Rectal smooth muscle tissue (tissue), 1 donor: ENCODE data around the gene SLC18A3.

Source experiments
- H3K27ac ChIP-seq: one replicate; pipeline ENCODE4 v1.7.0; 2013; ENCODE audit warnings: low read depth, low read length, inconsistent platforms
- H3K27me3 ChIP-seq: one replicate; pipeline ENCODE4 v1.7.0; 2013; ENCODE audit warnings: low read length; ENCODE audit not compliant: control insufficient read depth, insufficient read depth
- H3K36me3 ChIP-seq: one replicate; pipeline ENCODE4 v1.7.0; 2013; ENCODE audit warnings: low read length; ENCODE audit not compliant: control insufficient read depth, insufficient read depth
- H3K4me1 ChIP-seq: one replicate; pipeline ENCODE4 v1.7.0; 2013; ENCODE audit warnings: low read length; ENCODE audit not compliant: control insufficient read depth, insufficient read depth
- H3K4me3 ChIP-seq: one replicate; pipeline ENCODE4 v1.7.0; 2013; ENCODE audit warnings: low read length
- H3K9ac ChIP-seq: one replicate; pipeline ENCODE4 v1.7.0; 2013; ENCODE audit warnings: low read length

Gene SLC18A3

GRCh38 chr10:49610114-49610457 is at the start of gene SLC18A3:
Gene SLC18A3 (plus strand): TSS chr10:49610310. CDS start chr10:49610741, 431 bp downstream.
- Histone ChIP-seq H3K27ac (no peak within 1 kb of the TSS), H3K27me3 (peaks cover 32% of the 10 kb centered on the region), H3K9ac (no peak within 1 kb of the TSS), H3K4me1 (no peaks in the 10 kb centered on the region), H3K36me3 (no peaks in the 10 kb centered on the region), H3K4me3 (no peak within 1 kb of the TSS)

DNA sequence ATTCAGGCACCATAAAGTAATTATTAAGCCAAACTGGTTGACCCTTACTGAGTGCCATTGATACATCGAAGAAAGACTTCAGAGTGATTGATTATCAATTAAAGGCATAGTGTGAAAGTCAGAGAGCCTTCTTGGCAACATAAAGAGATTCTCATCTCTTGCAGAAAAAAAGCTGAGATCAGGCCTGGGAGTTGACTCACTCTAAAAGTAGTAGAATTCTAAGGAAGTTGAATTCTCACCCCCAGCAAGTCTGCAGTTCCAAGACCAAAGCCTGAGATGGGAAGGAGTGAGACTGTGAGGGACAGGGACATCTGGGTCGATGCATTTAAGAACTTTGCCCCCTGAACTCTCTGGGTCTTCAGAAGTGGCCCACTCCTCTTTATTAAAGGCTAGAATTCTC is 49.6 kb upstream of the SLC18A3 start:
- H3K4me1 ChIP-seq, result no peaks in the 10 kb centered on the region
- H3K27ac ChIP-seq, result no peak overlapping the region
- H3K27me3 ChIP-seq, result peaks cover 3% of the 10 kb centered on the region
- H3K9ac ChIP-seq, result no peak overlapping the region
- H3K36me3 ChIP-seq, result no peaks in the 10 kb centered on the region
- no peak overlapping the region for H3K4me3 ChIP-seq

- no peaks in the 10 kb centered on the region for H3K27me3 ChIP-seq
- no peaks in the 10 kb centered on the region for H3K4me1 ChIP-seq
- H3K9ac ChIP-seq, result no peak overlapping the region
- no peak overlapping the region for H3K4me3 ChIP-seq
- no peak overlapping the region for H3K27ac ChIP-seq
- H3K36me3 ChIP-seq, result no peaks in the 10 kb centered on the region
These were observed 47.2 kb upstream of the SLC18A3 start for GRCh38 chr10:49562893-49563292.

GRCh38 chr10:49564461-49565009 is 45.6 kb upstream of the SLC18A3 start:
- no peak overlapping the region for H3K27ac ChIP-seq
- H3K4me3 ChIP-seq, result no peak overlapping the region
- no peaks in the 10 kb centered on the region for H3K27me3 ChIP-seq
- no peaks in the 10 kb centered on the region for H3K4me1 ChIP-seq
- H3K9ac ChIP-seq, result no peak overlapping the region
- no peaks in the 10 kb centered on the region for H3K36me3 ChIP-seq

DNA sequence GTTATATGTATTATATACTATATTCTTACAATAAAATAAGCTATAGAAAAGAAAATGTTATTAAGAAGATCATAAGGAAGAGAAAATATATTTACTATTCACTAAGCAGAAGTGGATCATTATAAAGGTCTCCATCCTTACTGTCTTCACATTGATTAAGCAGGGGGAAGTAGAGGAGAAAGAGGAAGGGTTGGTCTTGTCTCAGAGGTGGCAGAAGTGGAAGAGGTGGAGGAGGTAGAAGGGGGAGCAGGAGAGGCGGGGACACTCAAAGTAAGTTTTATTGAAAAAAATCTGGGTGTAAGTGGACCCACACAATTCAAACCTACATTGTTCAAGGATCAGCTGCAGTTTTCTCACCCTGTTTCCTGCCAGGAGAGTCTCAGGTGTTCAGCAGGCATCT is 42.3 kb upstream of the SLC18A3 start:
- Histone ChIP-seq H3K9ac (no peak overlapping the region), H3K4me1 (no peaks in the 10 kb centered on the region), H3K27me3 (no peaks in the 10 kb centered on the region), H3K27ac (no peak overlapping the region), H3K4me3 (no peak overlapping the region), H3K36me3 (no peaks in the 10 kb centered on the region)

DNA sequence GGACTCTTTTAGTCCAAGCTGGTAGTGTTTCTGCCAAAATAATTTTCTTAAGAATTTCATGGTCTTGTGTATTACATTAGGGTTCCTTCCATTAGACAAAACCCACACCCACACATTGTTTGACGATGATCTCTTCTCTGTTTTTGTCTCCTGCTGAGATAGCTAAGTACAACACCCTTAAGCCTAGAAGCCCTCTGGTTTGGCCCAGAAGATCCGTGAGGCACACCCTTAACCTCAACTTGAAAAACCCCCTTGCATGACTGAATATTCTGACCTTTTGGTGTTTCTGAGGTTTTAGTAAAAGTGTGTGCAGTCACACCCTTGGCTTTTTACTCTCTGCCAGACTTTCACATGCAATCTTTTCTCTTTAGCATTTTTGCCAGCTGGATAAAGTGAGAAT is 41.9 kb upstream of the SLC18A3 start:
- Histone ChIP-seq H3K27ac (no peak overlapping the region), H3K36me3 (no peaks in the 10 kb centered on the region), H3K4me1 (no peaks in the 10 kb centered on the region), H3K4me3 (no peak overlapping the region), H3K9ac (no peak overlapping the region), H3K27me3 (no peaks in the 10 kb centered on the region)

DNA sequence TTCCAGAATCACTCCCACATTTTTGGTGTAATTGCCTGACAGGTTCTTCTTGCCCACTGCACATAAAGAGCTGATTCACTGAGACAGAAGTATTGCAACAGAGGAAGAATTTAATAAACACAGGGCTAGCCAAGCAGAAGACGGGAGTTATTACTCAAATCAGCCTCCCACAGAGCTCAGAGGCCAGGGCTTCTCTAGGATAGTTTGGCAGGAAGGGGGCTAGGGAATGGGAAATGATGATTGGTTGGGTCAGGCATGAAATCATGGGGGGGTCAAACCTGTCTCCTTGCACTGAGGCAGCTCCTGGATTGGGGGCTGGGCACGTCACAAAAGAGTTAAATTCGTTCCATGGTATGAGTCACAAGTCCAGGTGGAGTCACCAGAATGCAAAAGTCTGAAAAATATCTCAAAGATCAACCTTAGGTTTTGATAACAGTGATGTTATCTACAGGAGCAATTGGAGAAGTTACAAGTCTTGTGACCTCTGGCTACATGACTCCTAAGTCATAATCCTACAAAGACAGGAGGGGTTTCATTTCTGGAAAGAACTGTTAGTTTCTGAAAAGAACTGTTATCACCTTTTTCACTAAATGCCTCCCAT is 41.0 kb upstream of the SLC18A3 start:
- Histone ChIP-seq H3K4me1 (no peaks in the 10 kb centered on the region), H3K4me3 (no peak overlapping the region), H3K27me3 (no peaks in the 10 kb centered on the region), H3K9ac (no peak overlapping the region), H3K27ac (no peak overlapping the region), H3K36me3 (no peaks in the 10 kb centered on the region)

DNA sequence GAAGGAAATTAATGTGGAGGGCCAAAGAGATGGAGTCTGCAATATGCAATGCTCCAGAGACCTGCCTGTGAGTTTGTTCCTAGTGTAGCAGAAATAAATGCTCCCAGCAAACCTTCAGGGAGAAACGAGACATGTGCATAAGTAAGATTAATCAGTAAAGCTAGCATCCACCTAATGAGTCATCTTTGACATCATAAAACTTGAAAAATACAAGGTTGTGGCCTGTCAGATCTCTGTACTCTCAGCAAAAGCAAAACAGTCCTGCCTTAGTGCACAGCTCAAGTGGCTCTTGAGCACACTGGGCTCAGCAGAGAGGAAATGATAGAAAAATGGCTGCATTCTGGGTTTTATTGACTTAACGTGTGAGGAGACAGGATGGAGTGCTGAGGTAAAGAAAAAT is 38.7 kb upstream of the SLC18A3 start:
- Histone ChIP-seq H3K36me3 (no peaks in the 10 kb centered on the region), H3K9ac (no peak overlapping the region), H3K4me1 (no peaks in the 10 kb centered on the region), H3K27ac (no peak overlapping the region), H3K27me3 (no peaks in the 10 kb centered on the region), H3K4me3 (no peak overlapping the region)

DNA sequence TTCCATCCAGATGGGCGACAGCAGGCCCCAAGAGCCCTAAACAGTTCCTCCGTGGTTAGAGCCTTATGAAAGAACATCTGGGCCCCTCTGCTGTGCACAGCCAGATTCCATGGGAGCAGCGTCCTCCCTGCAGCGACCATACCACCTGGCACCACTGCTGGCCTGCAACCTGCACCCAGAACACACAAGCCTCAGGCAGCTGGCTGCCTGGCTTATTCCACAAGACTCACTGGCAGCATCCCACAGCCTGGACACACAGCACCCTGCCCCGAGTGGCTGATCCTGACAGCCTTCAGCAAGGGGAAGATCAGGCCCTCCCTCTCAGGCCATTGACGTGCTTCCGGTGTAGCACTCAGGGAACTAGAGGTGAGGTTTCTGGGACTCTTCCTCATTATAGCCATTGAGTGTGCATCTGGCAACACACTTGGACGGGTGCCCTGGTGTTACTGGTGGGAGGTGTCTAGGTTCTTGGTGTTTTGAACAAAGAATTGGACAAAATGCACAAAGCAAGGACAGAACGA is 37.5 kb upstream of the SLC18A3 start:
- Histone ChIP-seq H3K4me3 (no peak overlapping the region), H3K36me3 (no peaks in the 10 kb centered on the region), H3K27ac (no peak overlapping the region), H3K27me3 (no peaks in the 10 kb centered on the region), H3K9ac (no peak overlapping the region), H3K4me1 (no peaks in the 10 kb centered on the region)

DNA sequence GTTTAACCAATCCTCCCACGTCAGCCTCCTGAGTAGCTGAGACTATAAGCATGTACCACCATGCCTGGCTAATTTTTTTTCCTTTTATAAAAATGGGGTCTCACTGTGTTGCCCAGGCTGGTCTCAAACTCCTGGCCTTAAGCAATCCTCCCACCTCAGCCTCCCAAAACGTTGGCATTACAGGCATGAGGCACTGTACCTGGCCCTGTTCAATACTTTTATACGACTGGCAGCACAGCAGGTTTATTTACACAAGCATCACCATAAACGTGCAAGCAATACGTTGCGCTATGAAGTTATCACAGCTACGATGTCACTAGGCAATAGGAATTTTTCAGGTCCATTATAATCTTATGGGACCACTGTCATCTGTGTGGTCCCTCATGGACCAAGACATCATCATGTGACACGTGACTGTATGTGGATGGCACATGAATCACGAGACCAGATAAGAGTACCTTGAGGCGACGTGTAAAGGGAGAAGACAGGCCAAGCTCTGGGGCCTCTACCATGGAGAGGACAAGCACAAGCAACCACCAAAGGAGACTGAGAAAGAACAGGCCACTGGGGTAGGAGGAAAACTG is 34.5 kb upstream of the SLC18A3 start:
- no peak overlapping the region for H3K4me3 ChIP-seq
- no peaks in the 10 kb centered on the region for H3K36me3 ChIP-seq
- H3K9ac ChIP-seq, result no peak overlapping the region
- no peaks in the 10 kb centered on the region for H3K27me3 ChIP-seq
- H3K4me1 ChIP-seq, result no peaks in the 10 kb centered on the region
- H3K27ac ChIP-seq, result no peak overlapping the region

GRCh38 chr10:49577182-49577925 is 32.8 kb upstream of the SLC18A3 start:
- Histone ChIP-seq H3K36me3 (no peaks in the 10 kb centered on the region), H3K27me3 (no peaks in the 10 kb centered on the region), H3K4me3 (no peak overlapping the region), H3K9ac (no peak overlapping the region), H3K27ac (no peak overlapping the region), H3K4me1 (no peaks in the 10 kb centered on the region)

DNA sequence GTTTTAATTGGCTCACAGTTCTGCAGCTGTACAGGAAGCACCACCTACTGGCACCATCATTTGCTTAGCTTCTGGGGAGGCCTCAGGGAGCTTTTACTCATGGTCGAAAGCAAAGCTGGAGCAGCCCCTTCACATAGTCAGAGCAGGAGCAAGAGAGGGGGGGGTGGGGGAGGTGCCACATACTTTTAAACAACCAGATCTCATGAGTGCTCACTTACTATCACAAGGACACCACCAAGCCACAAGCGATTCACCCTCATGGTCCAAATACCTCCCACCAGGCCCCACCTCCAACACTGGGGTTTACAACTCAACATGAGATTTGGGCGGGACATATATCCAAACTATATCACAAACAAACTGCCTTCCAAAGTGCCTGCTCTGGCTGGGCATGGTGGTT is 31.7 kb upstream of the SLC18A3 start:
- no peak overlapping the region for H3K4me3 ChIP-seq
- no peaks in the 10 kb centered on the region for H3K27me3 ChIP-seq
- H3K9ac ChIP-seq, result no peak overlapping the region
- H3K4me1 ChIP-seq, result no peaks in the 10 kb centered on the region
- no peaks in the 10 kb centered on the region for H3K36me3 ChIP-seq
- no peak overlapping the region for H3K27ac ChIP-seq
